PC-9 (cell line): ENCODE data around the gene PRR19. TPM values are rescaled to one million over a fixed set of nuclear protein-coding genes. Genes with fewer than 3 reads are reported as not detected.

Source experiments
- BruUV-seq: library from RNA; stranded (reverse); fragments of 400-500 nt; replicated peaks from 2 replicates; lab custom pipeline; 2021; lab: Mats Ljungman, UMichigan
- CTCF ChIA-PET: fragments of 300-600 bp; sonication (Branson Sonifier 250); formaldehyde crosslinking; loops from one replicate; lab custom pipeline; 2022; ENCODE audit warnings: antibody characterized with exemption; lab: Charles Lee
- POLR2A ChIA-PET: fragments of 300-600 bp; sonication (Branson Sonifier 250); formaldehyde crosslinking; loops from one replicate; lab custom pipeline; 2022; ENCODE audit warnings: antibody characterized with exemption; ENCODE audit not compliant: unreplicated experiment; lab: Charles Lee
- DNase-seq, 2 experiments: peaks; one replicate each; pipeline versions ENCODE4 v3.0.0 to v3.0.0-alpha.2; 2015 to 2022; ENCODE audit warnings: mixed read lengths in 1 of 2
- H2AFZ ChIP-seq: fragments of 200-600 bp; sonication (generic); 2 replicates; pipeline ENCODE4 v1.8.1; 2017; ENCODE audit warnings: antibody characterized with exemption
- H3F3A ChIP-seq: fragments of 200-600 bp; sonication (generic); 2 replicates; pipeline ENCODE4 v1.8.1; 2017; ENCODE audit warnings: antibody characterized with exemption, mild to moderate bottlenecking, low read depth; ENCODE audit not compliant: insufficient read depth
- H3K27ac ChIP-seq: fragments of 200-600 bp; sonication (generic); 2 replicates; pipeline ENCODE4 v1.6.1; 2016; ENCODE audit warnings: mixed run types
- H3K27me3 ChIP-seq: fragments of 200-600 bp; sonication (generic); 2 replicates; pipeline ENCODE4 v1.6.1; 2016; ENCODE audit warnings: low read depth, mixed run types; ENCODE audit not compliant: insufficient read depth
- H3K36me3 ChIP-seq: fragments of 200-600 bp; sonication (generic); 2 replicates; pipeline ENCODE4 v1.6.1; 2016; ENCODE audit warnings: low read depth, mixed run types
- H3K4me1 ChIP-seq: fragments of 200-600 bp; sonication (generic); replicated peaks from 2 replicates; pipeline ENCODE4 v1.6.1; 2016; ENCODE audit warnings: mixed run types; ENCODE audit not compliant: insufficient read depth
- H3K4me2 ChIP-seq: fragments of 200-600 bp; sonication (generic); 2 replicates; pipeline ENCODE4 v1.6.1; 2017; ENCODE audit warnings: mixed run types
- H3K4me3 ChIP-seq: fragments of 200-600 bp; sonication (generic); 2 replicates; pipeline ENCODE4 v1.6.1; 2016; ENCODE audit warnings: mixed run types
- H3K79me2 ChIP-seq: fragments of 200-600 bp; sonication (generic); 2 replicates; pipeline ENCODE4 v1.6.1; 2017; ENCODE audit warnings: low read depth, mixed run types
- H3K9me2 ChIP-seq: fragments of 200-600 bp; sonication (generic); 2 replicates; pipeline ENCODE4 v1.8.1; 2017; ENCODE audit warnings: mild to moderate bottlenecking; ENCODE audit not compliant: insufficient read depth
- H3K9me3 ChIP-seq: fragments of 200-600 bp; sonication (generic); 2 replicates; pipeline ENCODE4 v1.8.1; 2016; ENCODE audit warnings: low read depth; ENCODE audit not compliant: insufficient read depth
- H4K20me1 ChIP-seq: fragments of 200-600 bp; sonication (generic); 2 replicates; pipeline ENCODE4 v1.8.1; 2017; ENCODE audit not compliant: insufficient read depth
- EZH2 ChIP-seq: fragments of 200-600 bp; sonication (generic); IDR thresholded peaks from 2 replicates; pipeline ENCODE4 v1.8.0; 2017; ENCODE audit warnings: antibody characterized with exemption, low read depth
- intact Hi-C: fragments of 100-400 bp; cut with micrococcal nuclease; formaldehyde crosslinking; loops from one replicate; pipeline ENCODE4 v1.10.0; 2022; ENCODE audit not compliant: unreplicated experiment
- total RNA-seq: library from RNA; stranded (reverse); gene quantifications from 2 replicates; pipeline ENCODE4 v1.2.3, GENCODE V29; 2021
- TF ChIP-seq, protein P1 (sequence below): fragments of 200-600 bp; sonication (generic); conservative IDR thresholded peaks from 2 replicates; pipeline ENCODE4 v1.6.1; 2017; ENCODE audit warnings: mixed run types, antibody characterized with exemption, mild to moderate bottlenecking, moderate library complexity

The PRR19 gene
- total RNA-seq, 1 experiment from 2014 or later = 0.85 TPM

DNA sequence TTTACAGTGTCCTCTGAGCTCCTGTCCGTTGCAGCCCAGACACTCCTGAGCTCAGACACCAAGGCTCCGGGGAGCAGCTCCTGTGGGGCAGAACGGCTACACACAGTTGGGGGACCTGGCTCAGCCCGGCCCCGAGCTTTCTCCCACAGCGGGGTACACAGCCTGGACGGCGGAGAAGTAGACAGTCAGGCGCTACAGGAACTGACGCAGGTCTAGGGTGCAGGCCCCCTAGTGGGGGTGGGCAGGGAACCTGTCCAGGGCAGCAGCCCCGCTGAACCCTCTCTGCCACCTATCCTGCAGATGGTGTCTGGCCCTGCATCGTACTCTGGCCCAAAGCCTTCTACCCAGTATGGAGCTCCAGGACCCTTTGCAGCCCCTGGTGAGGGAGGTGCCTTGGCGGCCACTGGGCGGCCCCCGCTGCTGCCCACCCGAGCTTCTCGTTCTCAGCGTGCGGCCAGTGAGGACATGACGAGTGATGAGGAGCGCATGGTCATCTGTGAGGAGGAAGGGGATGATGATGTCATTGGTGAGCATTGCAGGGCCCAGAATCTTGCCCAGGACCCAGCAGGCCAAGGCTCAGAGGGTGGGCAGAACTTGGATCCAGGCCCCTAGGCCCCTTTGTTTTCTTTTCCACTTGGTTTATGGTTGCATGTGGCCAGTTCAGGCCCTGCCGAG is 12.9 kb upstream of the PRR19 start:
- CTCF ChIA-PET = interaction anchor here (0.5 kb wide), 1 partner anchor 43 kb away, joined by 4 read pairs; no protein-coding TSS in a partner anchor
- no TSS peak for BruUV-seq
- Histone ChIP-seq H3K79me2 (peaks cover 14% of the 10 kb centered on the region; the same call in 1 of the 2 replicates), H4K20me1 (peaks cover 12% of the 10 kb centered on the region; the same call in 1 of the 2 replicates), H2AFZ (no peak overlapping the region), H3K36me3 (no peaks in the 10 kb centered on the region), H3K4me2 (no peak overlapping the region), H3K27ac (no peak overlapping the region), H3K9me2 (no peaks in the 10 kb centered on the region), H3K4me3 (no peak overlapping the region), H3K27me3 (no peaks in the 10 kb centered on the region), H3K4me1 (peaks cover 8% of the 10 kb centered on the region; the same call in 1 of the 2 replicates), H3F3A (peaks cover 8% of the 10 kb centered on the region; the same call in 1 of the 2 replicates), H3K9me3 (no peaks in the 10 kb centered on the region)
- intact Hi-C loops = no loop called here
- DNase-seq = no peak
- no peak for TF ChIP-seq EZH2
- POLR2A ChIA-PET = no interaction called here

DNA sequence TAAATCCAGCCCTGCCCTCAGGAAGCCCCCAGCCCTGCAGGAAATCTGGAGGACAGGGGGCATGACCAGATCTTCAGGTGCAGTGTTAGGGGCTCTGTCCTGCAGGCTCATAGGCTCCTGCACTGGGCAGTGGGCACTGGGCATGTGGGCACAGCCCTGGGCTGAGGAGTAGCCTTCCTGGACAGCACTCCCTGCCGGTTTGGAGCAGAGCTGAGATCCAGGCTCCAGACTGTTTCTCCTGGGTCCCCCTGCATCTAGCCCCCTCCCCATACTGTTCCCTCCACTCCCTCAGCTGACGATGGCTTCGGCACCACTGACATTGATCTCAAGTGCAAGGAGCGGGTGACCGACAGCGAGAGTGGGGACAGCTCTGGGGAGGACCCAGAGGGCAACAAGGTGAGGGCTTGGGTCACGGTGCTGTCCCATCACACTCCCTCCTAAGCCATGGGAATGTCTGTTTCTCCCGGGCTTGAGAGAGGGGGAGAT is 12.3 kb upstream of the PRR19 start:
- no peak overlapping the region for H3K4me2 ChIP-seq
- no peaks in the 10 kb centered on the region for H3K9me3 ChIP-seq
- no peak overlapping the region for H2AFZ ChIP-seq
- H4K20me1 ChIP-seq = peaks cover 12% of the 10 kb centered on the region; the same call in 1 of the 2 replicates
- no peaks in the 10 kb centered on the region for H3K36me3 ChIP-seq
- no peak overlapping the region for H3K4me3 ChIP-seq
- ChIA-PET POLR2A (no interaction called here), CTCF (no interaction called here)
- no peaks in the 10 kb centered on the region for H3K9me2 ChIP-seq
- peaks cover 12% of the 10 kb centered on the region; the same call in 1 of the 2 replicates for H3K79me2 ChIP-seq
- peaks cover 8% of the 10 kb centered on the region; the same call in 1 of the 2 replicates for H3F3A ChIP-seq
- BruUV-seq = no TSS peak
- H3K27ac ChIP-seq = no peak overlapping the region
- H3K4me1 ChIP-seq = peaks cover 8% of the 10 kb centered on the region; the same call in 1 of the 2 replicates
- intact Hi-C loops = no loop called here
- H3K27me3 ChIP-seq = no peaks in the 10 kb centered on the region
- DNase-seq = no peak
- TF ChIP-seq, protein P1, sequence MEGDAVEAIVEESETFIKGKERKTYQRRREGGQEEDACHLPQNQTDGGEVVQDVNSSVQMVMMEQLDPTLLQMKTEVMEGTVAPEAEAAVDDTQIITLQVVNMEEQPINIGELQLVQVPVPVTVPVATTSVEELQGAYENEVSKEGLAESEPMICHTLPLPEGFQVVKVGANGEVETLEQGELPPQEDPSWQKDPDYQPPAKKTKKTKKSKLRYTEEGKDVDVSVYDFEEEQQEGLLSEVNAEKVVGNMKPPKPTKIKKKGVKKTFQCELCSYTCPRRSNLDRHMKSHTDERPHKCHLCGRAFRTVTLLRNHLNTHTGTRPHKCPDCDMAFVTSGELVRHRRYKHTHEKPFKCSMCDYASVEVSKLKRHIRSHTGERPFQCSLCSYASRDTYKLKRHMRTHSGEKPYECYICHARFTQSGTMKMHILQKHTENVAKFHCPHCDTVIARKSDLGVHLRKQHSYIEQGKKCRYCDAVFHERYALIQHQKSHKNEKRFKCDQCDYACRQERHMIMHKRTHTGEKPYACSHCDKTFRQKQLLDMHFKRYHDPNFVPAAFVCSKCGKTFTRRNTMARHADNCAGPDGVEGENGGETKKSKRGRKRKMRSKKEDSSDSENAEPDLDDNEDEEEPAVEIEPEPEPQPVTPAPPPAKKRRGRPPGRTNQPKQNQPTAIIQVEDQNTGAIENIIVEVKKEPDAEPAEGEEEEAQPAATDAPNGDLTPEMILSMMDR = no peak
- no peak for TF ChIP-seq EZH2

DNA sequence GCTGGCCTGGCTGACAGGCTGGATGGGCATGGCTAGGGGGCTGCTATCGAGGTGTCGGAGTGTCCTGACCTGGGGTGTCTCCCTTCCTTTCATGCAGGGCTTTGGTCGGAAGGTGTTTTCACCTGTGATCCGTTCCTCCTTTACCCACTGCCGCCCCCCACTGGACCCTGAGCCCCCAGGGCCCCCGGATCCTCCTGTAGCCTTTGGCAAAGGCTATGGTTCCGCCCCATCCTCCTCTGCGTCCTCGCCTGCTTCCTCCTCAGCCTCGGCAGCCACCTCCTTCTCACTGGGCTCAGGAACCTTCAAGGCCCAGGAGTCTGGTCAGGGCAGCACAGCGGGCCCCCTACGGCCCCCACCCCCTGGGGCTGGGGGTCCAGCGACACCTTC is 11.8 kb upstream of the PRR19 start:
- TF ChIP-seq, protein P1 = no peak
- TF ChIP-seq EZH2 = no peak
- BruUV-seq = no TSS peak
- POLR2A ChIA-PET = no interaction called here

More for the DNA sequence above, 11.8 kb upstream of the PRR19 start:
- H3K4me3 ChIP-seq = no peak overlapping the region
- CTCF ChIA-PET = no interaction called here
- H3K27me3 ChIP-seq = no peaks in the 10 kb centered on the region
- H3K79me2 ChIP-seq = peaks cover 7% of the 10 kb centered on the region; the same call in 1 of the 2 replicates
- H3K4me2 ChIP-seq = no peak overlapping the region
- no peaks in the 10 kb centered on the region for H3K9me2 ChIP-seq
- H3K36me3 ChIP-seq = no peaks in the 10 kb centered on the region
- peaks cover 9% of the 10 kb centered on the region; the same call in 1 of the 2 replicates for H4K20me1 ChIP-seq
- peaks cover 8% of the 10 kb centered on the region; the same call in 1 of the 2 replicates for H3F3A ChIP-seq
- H3K9me3 ChIP-seq = no peaks in the 10 kb centered on the region
- no peak for DNase-seq
- no peak overlapping the region for H3K27ac ChIP-seq
- intact Hi-C loops = no loop called here
- 0 out of 2 replicates have a peak, but pooled peaks cover 2% of the 10 kb centered on the region for H3K4me1 ChIP-seq
- no peak overlapping the region for H2AFZ ChIP-seq
